NCI-H82 treated with DMSO at 0.1 percent for 48 hours (cell line): ENCODE results near the gene LRRC72.
"Not testable (repeated sequence)": the region's sequence is repeated elsewhere in the genome, so short reads cannot be mapped to it uniquely, and the experiment has no call there.

Experiments
- DNase-seq: peaks from one replicate; lab custom pipeline; 2025; ENCODE audit not compliant: unreplicated experiment; lab: John Stamatoyannopoulos, UW

Gene LRRC72

GRCh38 chr7:16526742-16527540, at the start of gene LRRC72:
Gene LRRC72, plus strand, starts transcription at chr7:16526825. Its CDS starts 128 bp downstream, at chr7:16526953.
- no peak for DNase-seq

DNA sequence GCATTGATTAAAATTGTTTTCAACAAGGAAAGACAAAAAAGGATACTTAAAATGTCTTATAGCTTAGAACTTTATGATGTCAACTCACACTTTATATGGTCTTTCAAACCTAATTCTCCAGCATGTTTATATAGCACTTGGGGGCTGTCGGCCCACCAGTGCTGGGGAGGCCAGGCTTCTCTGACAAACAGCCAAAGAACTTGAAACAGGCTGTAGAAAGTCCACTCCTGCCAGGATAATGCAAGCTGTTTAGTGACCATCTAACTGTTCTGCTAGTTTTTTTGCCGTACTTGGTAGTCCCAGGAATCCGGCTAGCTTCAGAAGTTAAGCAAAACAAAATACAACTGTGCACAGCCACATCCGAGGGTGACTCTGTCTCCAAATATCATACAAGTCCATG, 47.5 kb upstream of the LRRC72 start:
- DNase-seq = no peak

GRCh38 chr7:16479591-16479990, 47.0 kb upstream of the LRRC72 start:
- no peak for DNase-seq

- DNase-seq = no peak
Measured at GRCh38 chr7:16484453-16485158, 42.0 kb upstream of the LRRC72 start.

GRCh38 chr7:16491148-16491547, 35.5 kb upstream of the LRRC72 start:
- no peak for DNase-seq

DNA sequence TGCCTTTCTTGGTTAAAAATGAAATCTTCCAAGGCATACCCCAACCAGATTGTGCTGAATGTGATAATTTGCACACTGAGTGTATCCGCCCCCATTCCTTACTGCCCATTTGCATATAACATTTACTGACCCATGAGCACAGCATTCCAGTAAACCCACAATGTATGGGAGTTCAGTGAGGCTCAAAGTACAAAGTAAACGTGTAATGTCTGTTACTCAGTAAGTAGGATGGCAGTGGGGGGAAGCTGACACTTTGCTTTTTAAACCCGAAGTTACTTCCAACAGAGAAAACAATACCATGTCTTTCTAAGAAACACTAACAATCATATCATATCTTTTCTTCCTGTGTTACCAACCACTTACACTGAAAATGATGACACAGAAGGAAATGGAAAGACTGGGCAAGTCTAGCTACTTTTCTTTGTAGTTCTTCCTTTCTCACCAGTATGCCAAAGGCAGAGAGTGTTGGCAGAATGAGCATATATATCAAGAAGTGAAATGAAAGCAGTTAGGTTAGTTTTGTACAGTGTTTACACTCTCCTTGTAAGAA, 34.0 kb upstream of the LRRC72 start:
- DNase-seq = no peak

GRCh38 chr7:16493266-16493665, 33.4 kb upstream of the LRRC72 start:
- DNase-seq = no peak

GRCh38 chr7:16494551-16494950, 32.1 kb upstream of the LRRC72 start:
- DNase-seq = no peak

GRCh38 chr7:16494955-16495719, 31.5 kb upstream of the LRRC72 start:
- no peak for DNase-seq

GRCh38 chr7:16498122-16498521, 28.5 kb upstream of the LRRC72 start:
- DNase-seq = no peak

GRCh38 chr7:16502303-16502702, 24.3 kb upstream of the LRRC72 start:
- no peak for DNase-seq

DNA sequence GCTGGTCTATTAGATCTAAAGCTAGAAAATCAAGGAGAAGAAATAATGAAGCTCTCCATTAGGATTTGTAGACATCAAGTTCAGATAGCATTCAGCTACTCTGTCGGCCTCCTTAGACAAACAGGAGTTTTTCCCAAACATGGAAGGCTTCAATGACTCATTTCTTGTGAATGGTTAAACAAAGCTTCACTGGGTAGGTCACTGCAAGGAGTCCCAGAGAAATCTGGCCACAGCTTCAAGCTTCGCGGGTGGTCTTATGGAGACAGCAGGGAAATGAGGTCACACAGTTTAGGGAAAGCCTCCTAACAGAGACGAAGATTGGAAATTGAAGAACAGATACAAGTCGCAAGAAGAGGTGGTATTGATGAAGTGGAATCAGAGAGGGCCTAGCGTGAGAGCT, 22.6 kb upstream of the LRRC72 start:
- DNase-seq = no peak

DNA sequence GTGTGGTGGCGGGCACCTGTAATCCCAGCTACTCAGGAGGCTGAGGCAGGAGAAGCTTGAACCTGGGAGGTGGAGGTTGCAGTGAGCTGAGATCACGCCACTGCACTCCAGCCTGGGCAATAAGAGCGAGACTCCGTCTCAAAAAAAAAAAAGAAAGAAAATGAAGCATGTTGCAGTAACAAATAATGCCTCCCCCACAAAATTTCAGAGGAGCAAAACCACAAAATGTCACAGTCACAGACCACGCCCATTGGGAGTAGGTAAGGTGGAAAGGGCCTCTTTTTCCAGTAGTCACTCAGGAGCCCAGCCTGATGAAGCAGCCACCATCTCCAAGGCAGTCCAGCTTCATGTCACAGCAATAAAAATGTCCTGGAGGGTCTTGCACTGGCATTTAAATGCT, 20.2 kb upstream of the LRRC72 start:
- not testable (repeated sequence) for DNase-seq

DNA sequence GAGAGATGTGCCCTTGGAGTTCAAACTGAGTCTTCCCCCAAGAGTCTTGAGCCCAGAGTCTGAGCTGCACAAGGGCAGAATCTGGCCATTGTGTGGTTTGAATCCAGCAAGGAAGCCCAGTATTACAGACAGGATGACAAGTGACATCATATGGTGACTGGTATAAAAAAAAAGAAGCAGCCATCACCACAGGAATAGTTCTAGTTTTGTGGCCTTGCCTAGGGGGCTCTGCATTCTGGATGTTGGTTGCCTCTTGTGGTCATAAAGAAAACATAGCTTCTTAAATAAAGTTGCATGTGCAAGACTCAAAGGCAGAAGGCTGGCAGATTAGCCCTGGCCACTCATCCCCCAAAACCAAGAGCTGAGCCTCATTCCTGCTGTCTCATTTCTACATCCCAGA, 16.8 kb upstream of the LRRC72 start:
- no peak for DNase-seq

DNA sequence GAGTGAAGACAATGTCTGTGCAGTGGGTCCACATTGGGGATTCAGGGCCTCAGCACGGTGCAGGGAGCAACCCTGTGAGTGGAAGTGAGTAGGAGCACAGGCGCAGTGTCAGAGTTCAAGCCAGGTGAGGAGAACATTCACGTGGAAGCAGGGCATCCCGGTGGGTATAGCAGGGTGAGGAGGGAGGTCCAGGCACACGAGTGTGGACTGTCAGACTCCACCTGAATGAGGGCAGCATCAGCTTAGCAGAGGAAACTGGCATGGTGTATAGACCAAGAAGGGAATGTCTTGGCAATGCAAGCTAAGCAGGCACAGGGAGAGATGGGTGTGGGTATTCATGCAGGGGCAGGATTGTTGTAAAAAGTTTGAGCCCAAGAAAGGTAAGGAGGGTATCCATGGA, 15.3 kb upstream of the LRRC72 start:
- DNase-seq = no peak

DNA sequence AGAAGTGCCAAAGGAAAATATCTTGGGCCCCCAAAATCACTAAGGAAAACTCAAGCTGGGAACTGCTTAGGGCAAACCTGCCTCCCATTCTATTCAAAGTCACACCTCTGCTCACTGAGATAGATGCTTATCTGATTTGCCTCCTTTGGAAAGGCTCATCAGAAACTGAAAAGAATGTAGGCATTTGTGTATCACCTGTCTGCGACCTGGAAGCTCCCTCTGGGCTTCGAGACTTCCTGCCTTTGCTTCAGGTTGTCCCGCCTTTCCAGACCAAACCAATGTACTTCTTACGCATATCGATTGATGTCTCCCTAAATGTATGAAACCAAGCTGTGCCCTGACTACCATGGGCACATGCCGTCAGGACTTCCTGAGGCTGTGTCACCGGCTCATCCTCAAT, 14.5 kb upstream of the LRRC72 start:
- DNase-seq = no peak

DNA sequence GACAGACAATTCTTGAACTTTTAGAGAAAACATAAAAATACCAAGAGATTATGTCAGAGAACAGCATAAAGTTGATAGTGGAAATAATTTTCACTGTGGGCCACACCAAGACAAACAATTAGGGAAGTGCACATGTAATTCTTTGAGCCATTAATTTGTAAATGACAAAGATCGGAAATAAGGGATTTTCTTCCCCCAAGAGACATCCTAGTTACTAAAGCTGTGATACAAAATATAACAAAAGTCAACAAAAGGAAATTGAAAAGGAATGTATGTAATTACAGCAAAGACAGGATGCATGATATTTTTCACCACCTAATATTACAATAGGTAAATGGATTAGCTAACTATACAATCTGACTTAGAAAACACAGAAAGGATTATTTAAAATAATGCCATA, 12.4 kb upstream of the LRRC72 start:
- DNase-seq = no peak

- no peak for DNase-seq
Measured at GRCh38 chr7:16514729-16515128, 11.9 kb upstream of the LRRC72 start.

GRCh38 chr7:16515785-16516685, 10.6 kb upstream of the LRRC72 start:
- DNase-seq = no peak

- DNase-seq = not testable (repeated sequence)
Measured at GRCh38 chr7:16519985-16520384, 6.6 kb upstream of the LRRC72 start.
